Subcutaneous abdominal adipose tissue (tissue), 5 donors: ENCODE data around the gene BCL2A1.
"Not testable (repeated sequence)": the region's sequence is repeated elsewhere in the genome, so short reads cannot be mapped to it uniquely, and the experiment has no call there.

ENCODE experiments used
- H3K27ac ChIP-seq: one replicate; pipeline ENCODE4 v1.7.0; 2013; ENCODE audit warnings: low read depth, mild to moderate bottlenecking, inconsistent platforms, low read length, moderate library complexity
- H3K27me3 ChIP-seq, 5 donors: one replicate each; pipeline ENCODE4 v1.7.0; 2013; ENCODE audit warnings: low read length in 5 of 5, inconsistent platforms in 1 of 5; ENCODE audit not compliant: control insufficient read depth in 5 of 5, insufficient read depth in 4 of 5
- H3K36me3 ChIP-seq, 5 donors: one replicate each; pipeline ENCODE4 v1.7.0; 2013; ENCODE audit warnings: low read length in 5 of 5; ENCODE audit not compliant: control insufficient read depth in 5 of 5, insufficient read depth in 5 of 5
- H3K4me1 ChIP-seq, 5 donors: one replicate each; pipeline ENCODE4 v1.7.0; 2013; ENCODE audit warnings: low read length in 5 of 5, mild to moderate bottlenecking in 3 of 5, moderate library complexity in 1 of 5; ENCODE audit not compliant: control insufficient read depth in 5 of 5, insufficient read depth in 5 of 5
- H3K4me3 ChIP-seq, 5 donors: one replicate each; pipeline ENCODE4 v1.7.0; 2013; ENCODE audit warnings: low read length in 5 of 5, low read depth in 1 of 5
- H3K9ac ChIP-seq, 5 donors: one replicate each; pipeline ENCODE4 v1.7.0; 2013; ENCODE audit warnings: low read length in 5 of 5, mild to moderate bottlenecking in 4 of 5, moderate library complexity in 3 of 5
- H3K9me3 ChIP-seq, 5 donors: one replicate each; pipeline ENCODE4 v1.7.0; 2013; ENCODE audit warnings: low read length in 5 of 5; ENCODE audit not compliant: control insufficient read depth in 5 of 5
- donor health status: healthy.
- donor health status: healthy.
- donor health status: healthy.
- donor health status: healthy.
- donor health status: healthy.

The BCL2A1 gene

DNA sequence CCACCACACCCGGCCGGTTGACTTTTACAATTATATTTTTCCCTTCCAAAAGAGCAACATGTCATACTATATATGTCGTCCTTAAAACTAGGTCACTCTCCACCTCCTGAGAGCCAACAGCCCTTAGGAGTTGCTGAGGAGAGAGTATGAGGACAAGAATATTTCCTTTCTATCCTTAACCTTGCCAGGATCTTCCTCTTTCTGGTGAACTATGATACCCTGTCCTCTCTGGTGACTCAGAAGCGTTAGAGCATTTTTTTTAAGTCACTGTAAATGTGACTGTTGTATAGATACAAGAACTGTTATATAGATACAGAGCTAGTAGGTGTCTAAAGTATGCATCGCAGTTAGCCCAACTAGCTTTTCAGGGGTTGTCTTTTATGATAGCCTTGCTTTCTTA lies 40.5 kb downstream of the BCL2A1 start:
- H3K9me3 ChIP-seq = no peaks in the 10 kb centered on the region
- peaks cover 0 to 10% (median 0%) of the 10 kb centered on the region in 5 donors for H3K27me3 ChIP-seq

DNA sequence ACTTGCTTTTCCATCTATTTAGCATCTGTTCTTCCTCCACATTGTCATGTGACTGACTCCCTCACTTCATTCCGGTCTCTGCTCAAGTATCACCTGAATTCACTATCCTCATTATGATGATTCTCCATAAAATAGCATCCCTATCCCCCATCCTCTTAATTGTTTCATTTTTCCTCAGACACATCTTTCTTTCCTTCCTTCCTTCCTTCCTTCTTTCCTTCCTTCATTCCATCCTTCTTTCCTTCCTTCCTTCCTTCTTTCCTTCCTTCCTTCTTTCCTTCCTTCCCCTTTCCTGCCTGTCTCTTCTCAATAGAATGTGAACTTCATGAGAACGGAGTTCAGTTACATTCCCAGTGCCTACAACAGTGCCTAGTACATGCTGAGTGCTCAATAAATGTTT lies 41.6 kb downstream of the BCL2A1 start:
- no peaks in the 10 kb centered on the region for H3K36me3 ChIP-seq
- peaks cover 0 to 2% (median 2%) of the 10 kb centered on the region in 5 donors for H3K4me1 ChIP-seq
- no peaks in the 10 kb centered on the region for H3K9me3 ChIP-seq
- H3K4me3 ChIP-seq = no peak overlapping the region
- H3K27ac ChIP-seq = no peak overlapping the region
- H3K9ac ChIP-seq = no peak overlapping the region
- H3K27me3 ChIP-seq = peaks cover 0 to 10% (median 0%) of the 10 kb centered on the region in 5 donors

More for the DNA sequence above, 40.5 kb downstream of the BCL2A1 start:
- no peak overlapping the region for H3K27ac ChIP-seq
- H3K4me1 ChIP-seq = no peaks in the 10 kb centered on the region
- no peak overlapping the region for H3K4me3 ChIP-seq
- no peaks in the 10 kb centered on the region for H3K36me3 ChIP-seq
- no peak overlapping the region for H3K9ac ChIP-seq

DNA sequence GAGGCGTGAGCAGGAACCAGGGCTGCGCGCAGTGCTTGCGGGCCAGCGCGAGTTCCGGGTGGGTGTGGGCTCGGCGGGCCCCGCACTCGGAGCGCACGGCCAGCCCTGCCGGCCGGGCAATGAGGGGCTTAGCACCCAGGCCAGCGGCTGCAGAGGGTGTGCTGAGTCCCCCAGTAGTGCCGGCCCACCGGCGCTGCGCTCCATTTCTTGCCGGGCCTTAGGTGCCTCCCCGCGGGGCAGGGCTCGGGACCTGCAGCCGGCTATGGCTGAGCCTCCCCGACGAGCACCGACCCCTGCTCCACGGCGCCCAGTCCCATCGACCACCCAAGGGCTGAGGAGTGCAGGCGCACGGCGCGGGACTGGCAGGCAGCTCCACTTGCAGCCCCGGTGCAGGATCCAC lies 44.9 kb downstream of the BCL2A1 start:
- not testable (repeated sequence) for H3K9me3 ChIP-seq, H3K9ac ChIP-seq, H3K36me3 ChIP-seq, H3K4me3 ChIP-seq, H3K27me3 ChIP-seq, H3K27ac ChIP-seq
- peaks cover 0 to 16% (median 13%) of the 10 kb centered on the region in 5 donors for H3K4me1 ChIP-seq

DNA sequence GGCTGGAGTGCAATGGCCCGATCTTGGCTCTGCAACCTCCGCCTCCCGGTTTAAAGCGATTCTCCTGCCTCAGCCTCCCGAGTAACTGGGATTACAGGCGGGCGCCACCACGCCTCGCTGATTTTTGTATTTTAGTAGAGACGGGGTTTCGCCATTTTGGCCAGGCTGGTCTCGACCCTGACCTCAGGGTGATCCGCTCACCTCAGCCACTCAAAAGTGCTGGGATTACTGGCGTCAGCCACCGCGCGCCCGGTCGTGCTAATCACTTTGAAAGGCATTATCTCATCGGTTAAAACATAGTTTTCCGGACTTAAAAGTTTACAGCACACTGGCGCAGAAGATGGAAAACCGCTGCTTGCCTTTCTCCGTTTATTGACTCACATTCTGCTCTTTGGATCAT lies 46.6 kb downstream of the BCL2A1 start:
- peak overlapping the region in 3 of 5 donors; percentile 81 to 90 (median 86) for H3K9ac ChIP-seq
- no peaks in the 10 kb centered on the region for H3K27me3 ChIP-seq
- H3K27ac ChIP-seq = peak overlapping the region; percentile 85
- H3K9me3 ChIP-seq = peaks cover 0 to 26% (median 18%) of the 10 kb centered on the region in 5 donors
- H3K4me3 ChIP-seq = peak overlapping the region; percentile 68 to 89 (median 84)
- peaks cover 0 to 16% (median 13%) of the 10 kb centered on the region in 5 donors for H3K4me1 ChIP-seq
- H3K36me3 ChIP-seq = peaks cover 0 to 6% (median 2%) of the 10 kb centered on the region in 5 donors

DNA sequence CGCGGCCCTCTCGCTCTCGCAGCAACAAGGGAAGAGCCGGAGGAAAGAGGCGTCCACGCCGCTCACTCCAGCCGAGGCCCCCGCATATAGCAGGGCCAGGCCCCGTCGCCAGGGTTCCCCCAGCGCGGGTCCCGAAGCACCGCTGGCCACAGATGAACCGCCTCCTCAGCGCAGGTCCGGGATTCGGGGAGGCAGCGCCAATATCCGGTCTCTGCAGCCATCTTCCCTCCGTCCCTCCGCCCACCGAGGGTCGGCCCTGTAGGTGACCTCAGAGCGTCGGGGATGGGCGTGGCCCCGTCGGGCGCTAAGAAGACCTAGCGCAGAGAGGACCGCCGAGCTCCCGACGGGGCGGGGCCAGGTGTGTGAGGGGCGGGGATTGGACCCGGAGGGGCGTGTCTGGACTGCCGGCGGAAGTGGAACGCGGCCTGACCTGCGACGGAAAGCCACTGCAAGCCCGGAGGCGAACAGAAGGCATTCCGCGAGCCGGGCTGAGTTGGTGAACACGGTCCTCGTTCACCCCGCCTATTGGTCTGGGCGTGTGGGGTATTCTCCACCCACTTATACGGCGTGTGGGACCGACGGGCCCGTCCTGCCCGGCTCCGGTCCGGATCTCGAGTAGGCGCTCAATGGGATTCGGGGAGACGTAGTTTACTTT lies 47.4 kb downstream of the BCL2A1 start:
- no peaks in the 10 kb centered on the region for H3K27me3 ChIP-seq
- H3K4me1 ChIP-seq = peaks cover 0 to 16% (median 13%) of the 10 kb centered on the region in 5 donors
- H3K27ac ChIP-seq = peak overlapping the region; percentile 85
- H3K36me3 ChIP-seq = peaks cover 0 to 6% (median 2%) of the 10 kb centered on the region in 5 donors
- peak overlapping the region; percentile 68 to 89 (median 84) for H3K4me3 ChIP-seq
- H3K9me3 ChIP-seq = peaks cover 0 to 33% (median 25%) of the 10 kb centered on the region in 5 donors
- H3K9ac ChIP-seq = peak overlapping the region; percentile 56 to 90 (median 81)

DNA sequence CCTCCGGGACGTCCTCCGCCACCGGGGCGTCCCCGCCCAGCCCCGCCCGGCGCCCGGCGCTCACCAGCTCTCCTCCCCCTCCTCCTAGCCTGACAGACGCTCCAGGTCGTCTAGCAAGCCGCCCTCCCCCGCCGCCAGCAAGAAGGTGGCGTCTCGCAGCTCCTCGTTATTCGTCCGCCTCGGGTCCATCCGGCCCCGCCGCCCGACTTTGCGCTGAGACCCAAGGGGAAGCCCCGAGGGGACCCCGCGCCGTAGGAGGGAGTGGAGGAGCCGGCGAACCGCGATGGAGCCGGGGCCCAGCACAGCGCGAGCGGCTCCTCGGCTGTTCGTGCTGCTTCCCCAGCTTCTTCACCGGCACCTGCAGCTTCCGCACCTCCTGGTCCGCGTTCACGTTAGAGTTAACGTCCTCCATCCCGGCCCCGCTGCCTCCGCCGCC lies 47.9 kb downstream of the BCL2A1 start:
- H3K9ac ChIP-seq = peak overlapping the region in 4 of 5 donors; percentile 66 to 90 (median 84)
- no peaks in the 10 kb centered on the region for H3K27me3 ChIP-seq
- peaks cover 0 to 38% (median 28%) of the 10 kb centered on the region in 5 donors for H3K9me3 ChIP-seq
- peaks cover 0 to 6% (median 2%) of the 10 kb centered on the region in 5 donors for H3K36me3 ChIP-seq
- H3K4me1 ChIP-seq = peaks cover 0 to 16% (median 13%) of the 10 kb centered on the region in 5 donors
- H3K27ac ChIP-seq = peak overlapping the region; percentile 85
- H3K4me3 ChIP-seq = peak overlapping the region; percentile 68 to 89 (median 84)

DNA sequence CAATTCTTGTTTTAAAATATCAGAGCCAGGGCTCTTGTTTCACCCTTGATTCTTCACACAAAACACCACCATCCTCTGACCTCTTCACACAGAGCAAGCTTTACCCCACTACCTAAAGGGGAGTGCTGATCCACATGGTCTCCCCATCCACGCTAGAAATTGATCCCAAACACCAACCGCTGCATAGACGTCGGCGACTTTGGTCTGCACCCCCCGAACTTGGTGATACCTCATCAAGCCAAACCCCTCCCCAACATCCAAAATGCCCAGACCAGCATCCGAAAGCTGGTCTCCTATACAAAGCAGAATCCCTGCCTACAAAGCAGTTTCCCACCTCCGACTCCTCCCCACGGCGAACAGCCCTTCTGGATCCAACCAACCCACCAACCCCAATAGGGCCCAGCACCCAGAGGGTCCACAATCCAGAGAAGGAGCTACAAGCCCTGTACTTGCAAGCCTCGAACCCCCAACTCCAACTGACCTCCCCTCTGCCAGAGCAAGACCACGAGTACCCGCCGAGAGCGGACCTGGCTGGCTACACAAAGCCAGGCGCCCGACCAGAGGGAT lies 48.4 kb downstream of the BCL2A1 start:
- Histone ChIP-seq H3K4me1 (peaks cover 0 to 16% (median 13%) of the 10 kb centered on the region in 5 donors), H3K4me3 (peak overlapping the region; percentile 68 to 89 (median 84)), H3K27ac (peak overlapping the region; percentile 85), H3K27me3 (no peaks in the 10 kb centered on the region), H3K36me3 (peaks cover 0 to 6% (median 2%) of the 10 kb centered on the region in 5 donors), H3K9me3 (peaks cover 0 to 43% (median 33%) of the 10 kb centered on the region in 5 donors), H3K9ac (peak overlapping the region in 4 of 5 donors; percentile 66 to 90 (median 84))

DNA sequence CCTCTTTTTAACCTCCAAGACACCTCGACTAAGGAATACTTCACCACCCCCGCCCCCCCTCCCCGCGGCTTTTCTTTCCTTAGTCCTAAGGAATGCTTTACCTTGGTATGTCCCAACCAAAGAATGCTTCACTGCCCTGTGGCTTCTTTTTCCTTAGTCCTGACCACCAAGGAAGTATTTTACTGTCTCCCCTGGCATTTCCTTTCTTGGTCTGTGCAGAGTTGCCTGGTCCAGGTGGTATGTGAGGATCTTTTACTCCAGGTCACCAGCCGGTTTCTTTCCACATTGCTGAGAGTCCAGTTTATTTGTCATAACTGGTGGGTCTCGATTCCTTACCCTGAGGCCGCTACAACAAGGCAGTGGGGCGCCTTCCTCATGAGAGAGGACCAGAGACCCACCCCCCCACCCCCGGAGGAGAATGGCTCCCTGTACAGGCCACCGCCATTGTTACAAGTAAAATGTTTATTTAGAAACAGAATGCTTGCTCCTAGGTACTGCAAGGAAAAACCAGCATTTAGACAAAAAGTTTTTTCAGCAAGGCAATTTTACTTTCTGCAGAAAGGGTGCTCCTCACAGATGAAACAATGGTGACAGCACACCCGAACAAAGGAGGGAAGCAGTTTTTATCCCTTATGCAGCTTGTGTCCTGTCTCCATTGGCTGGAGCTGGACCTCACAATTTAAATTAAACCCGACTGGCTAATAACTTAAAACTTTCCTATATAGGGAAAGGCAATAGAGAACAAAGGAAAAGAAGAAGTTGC lies 51.1 kb downstream of the BCL2A1 start:
- H3K27ac ChIP-seq = no peak overlapping the region
- peak overlapping the region in 1 of 5 donors; percentile 41 for H3K4me3 ChIP-seq
- peaks cover 0 to 68% (median 59%) of the 10 kb centered on the region in 5 donors for H3K9me3 ChIP-seq
- no peaks in the 10 kb centered on the region for H3K27me3 ChIP-seq
- peaks cover 0 to 16% (median 13%) of the 10 kb centered on the region in 5 donors for H3K4me1 ChIP-seq
- no peak overlapping the region for H3K9ac ChIP-seq
- peaks cover 0 to 6% (median 2%) of the 10 kb centered on the region in 5 donors for H3K36me3 ChIP-seq

DNA sequence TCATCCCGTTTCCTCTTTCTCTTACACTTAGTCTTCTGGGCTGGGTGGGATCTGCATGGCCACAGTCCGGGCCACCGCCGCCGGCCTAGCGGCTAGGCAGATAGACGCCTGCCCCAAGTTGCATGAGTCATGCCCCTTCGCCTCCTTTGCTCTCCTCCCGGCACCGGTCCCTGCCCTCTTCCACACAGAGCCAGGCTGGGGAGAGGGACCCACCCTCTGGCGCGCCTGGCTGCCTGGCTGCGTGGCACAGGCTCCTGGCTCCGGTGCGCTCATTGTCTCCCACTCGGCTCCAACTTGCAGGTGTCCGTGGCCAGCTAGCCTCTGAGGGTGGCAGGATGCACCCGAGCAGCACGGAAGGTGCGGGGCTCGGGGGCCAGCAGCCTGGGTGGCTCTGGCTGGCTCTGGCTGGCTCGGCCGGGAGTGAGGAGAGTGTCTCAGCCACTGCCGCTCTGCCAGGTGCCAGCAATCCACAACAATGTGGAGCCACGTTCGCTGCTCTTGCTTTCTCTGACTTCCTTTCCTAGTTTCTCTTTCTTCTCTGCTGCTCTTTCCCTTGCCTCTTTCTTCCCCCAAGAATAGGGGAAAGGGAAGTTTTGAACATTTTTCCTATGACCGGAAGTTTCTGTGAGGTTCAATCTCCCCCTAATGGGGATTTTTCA lies 51.8 kb downstream of the BCL2A1 start:
- no peaks in the 10 kb centered on the region for H3K27me3 ChIP-seq
- H3K27ac ChIP-seq = no peak overlapping the region
- H3K9me3 ChIP-seq = peaks cover 0 to 75% (median 66%) of the 10 kb centered on the region in 5 donors
- H3K9ac ChIP-seq = no peak overlapping the region
- H3K4me1 ChIP-seq = peaks cover 0 to 12% (median 9%) of the 10 kb centered on the region in 5 donors
- H3K4me3 ChIP-seq = peak overlapping the region in 1 of 5 donors; percentile 41
- H3K36me3 ChIP-seq = peaks cover 0 to 6% (median 2%) of the 10 kb centered on the region in 5 donors
